ENCODE measurements around the gene PDZD7.
A peak's percentile ranks its signal among the peaks of the same experiment; 100 is the strongest.

The PDZD7 gene

GRCh38 chr10:101067356-101068083, 36.6 kb upstream of the PDZD7 start:
- no peaks in the 10 kb centered on the region for H3K27me3 ChIP-seq (ENCODE audit: insufficient read depth, poor library complexity, severe bottlenecking)
- peak overlapping the region; percentile 39 for H3K4me3 ChIP-seq (replicated peaks; ENCODE audit: insufficient read depth, low read length)
- TF ChIP-seq GABPA (IDR thresholded peaks at IDR 0.05; ENCODE audit: low read depth) = no peak
- peak; percentile 76 for TF ChIP-seq CTCF (IDR thresholded peaks at IDR 0.05; ENCODE audit: insufficient read depth, low read length)
- TF ChIP-seq REST (IDR thresholded peaks at IDR 0.05; ENCODE audit: insufficient replicate concordance, low read depth) = peak; percentile 42
- TF ChIP-seq POLR2AphosphoS5 (IDR thresholded peaks at IDR 0.05; ENCODE audit: low read depth) = no peak
- H3K27ac ChIP-seq (replicated peaks) = no peak overlapping the region
- DNase-seq (ENCODE audit: low read depth in 1 of 2, low spot score in 1 of 2) = peak; percentile 71 to 82

GRCh38 chr10:101066896-101067355, 36.0 kb upstream of the PDZD7 start:
- no peak for DNase-seq (ENCODE audit: low read depth in 1 of 2, low spot score in 1 of 2)
- TF ChIP-seq REST (IDR thresholded peaks at IDR 0.05; ENCODE audit: insufficient replicate concordance, low read depth) (no peak), POLR2AphosphoS5 (IDR thresholded peaks at IDR 0.05; ENCODE audit: low read depth) (no peak), SPI1 (IDR thresholded peaks at IDR 0.05; ENCODE audit: borderline replicate concordance, low read depth) (no peak), GABPA (IDR thresholded peaks at IDR 0.05; ENCODE audit: low read depth) (no peak)
- Histone ChIP-seq H3K27ac (replicated peaks) (no peak overlapping the region), H3K27me3 (ENCODE audit: insufficient read depth, poor library complexity, severe bottlenecking) (no peaks in the 10 kb centered on the region), H3K4me3 (replicated peaks; ENCODE audit: insufficient read depth, low read length) (no peak overlapping the region)

GRCh38 chr10:101066146-101066895, 35.4 kb upstream of the PDZD7 start:
- no peak overlapping the region for H3K4me3 ChIP-seq (replicated peaks; ENCODE audit: insufficient read depth, low read length)
- no peak overlapping the region for H3K27ac ChIP-seq (replicated peaks)
- TF ChIP-seq CTCF (IDR thresholded peaks at IDR 0.05; ENCODE audit: insufficient read depth, low read length) = no peak
- TF ChIP-seq POLR2AphosphoS5 (IDR thresholded peaks at IDR 0.05; ENCODE audit: low read depth) = no peak
- no peak for TF ChIP-seq GABPA (IDR thresholded peaks at IDR 0.05; ENCODE audit: low read depth)
- no peak for TF ChIP-seq SPI1 (IDR thresholded peaks at IDR 0.05; ENCODE audit: borderline replicate concordance, low read depth)
- no peak for TF ChIP-seq REST (IDR thresholded peaks at IDR 0.05; ENCODE audit: insufficient replicate concordance, low read depth)
- H3K27me3 ChIP-seq (ENCODE audit: insufficient read depth, poor library complexity, severe bottlenecking) = no peaks in the 10 kb centered on the region
- DNase-seq (ENCODE audit: low read depth in 1 of 2, low spot score in 1 of 2) = no peak
